Fibroblast of lung (primary cell): ENCODE data around the gene CRTAC1. TPM values are rescaled to one million over a fixed set of nuclear protein-coding genes. Genes with fewer than 3 reads are reported as not detected.

Source experiments
- DNase-seq, 2 donors: peaks; one replicate each; pipeline versions ENCODE4 v3.0.0 to v3.0.0-alpha.2; 2010; ENCODE audit warnings: low read depth in 2 of 2
- H2AFZ ChIP-seq: 2 replicates; pipeline ENCODE4 v1.5.1; 2012; ENCODE audit warnings: low read length, control low read depth, inconsistent platforms
- H3K27ac ChIP-seq: 2 replicates; pipeline ENCODE4 v1.5.1; 2011; ENCODE audit warnings: low read length, control low read depth; ENCODE audit not compliant: insufficient read depth
- H3K27me3 ChIP-seq: 2 replicates; pipeline ENCODE4 v1.5.1; 2011; ENCODE audit warnings: mild to moderate bottlenecking, low read length; ENCODE audit not compliant: control insufficient read depth, insufficient read depth
- H3K36me3 ChIP-seq: 2 replicates; pipeline ENCODE4 v1.5.1; 2011; ENCODE audit warnings: low read length; ENCODE audit not compliant: control insufficient read depth, insufficient read depth
- H3K4me1 ChIP-seq: 2 replicates; pipeline ENCODE4 v1.5.1; 2011; ENCODE audit warnings: low read length; ENCODE audit not compliant: control insufficient read depth, insufficient read depth; ENCODE audit errors: extremely low read depth
- H3K4me2 ChIP-seq: 2 replicates; pipeline ENCODE4 v1.5.1; 2011; ENCODE audit warnings: low read length, control low read depth; ENCODE audit not compliant: insufficient read depth; ENCODE audit errors: extremely low read depth
- H3K4me3 ChIP-seq, 4 experiments: fragments of 200-600 bp in 1 of 4; sonication (generic) in 1 of 4; replicated peaks in 1 of 4; 2 replicates each; pipeline ENCODE4 v1.5.1; 2011 to 2016; ENCODE audit warnings: low read length in 4 of 4, low read depth in 3 of 4, mild to moderate bottlenecking in 3 of 4, control low read depth in 2 of 4, inconsistent platforms in 1 of 4, mixed read lengths in 1 of 4; ENCODE audit not compliant: insufficient read depth in 1 of 4; ENCODE audit errors: control extremely low read depth in 1 of 4
- H3K79me2 ChIP-seq: 2 replicates; pipeline ENCODE4 v1.5.1; 2012; ENCODE audit warnings: mild to moderate bottlenecking, low read length, inconsistent platforms; ENCODE audit not compliant: control insufficient read depth, insufficient read depth
- H3K9ac ChIP-seq: 2 replicates; pipeline ENCODE4 v1.5.1; 2011; ENCODE audit warnings: mild to moderate bottlenecking, low read length, control low read depth; ENCODE audit not compliant: insufficient read depth
- H3K9me3 ChIP-seq: 2 replicates; pipeline ENCODE4 v1.5.1; 2012; ENCODE audit warnings: low read depth, low read length; ENCODE audit not compliant: control insufficient read depth, insufficient read depth
- H4K20me1 ChIP-seq: 2 replicates; pipeline ENCODE4 v1.5.1; 2011; ENCODE audit warnings: low read length; ENCODE audit not compliant: control insufficient read depth, insufficient read depth; ENCODE audit errors: extremely low read depth
- CTCF ChIP-seq, 2 donors: IDR thresholded peaks in 1 of 2; conservative IDR thresholded peaks in 1 of 2; 1 replicate in 1 of 2; 2 replicates in 1 of 2; pipeline ENCODE4 v1.5.1; 2011 to 2012; ENCODE audit warnings: low read length in 2 of 2, control low read depth in 1 of 2, inconsistent platforms in 1 of 2, low read depth in 1 of 2, mild to moderate bottlenecking in 1 of 2
- EZH2 ChIP-seq: IDR thresholded peaks from 2 replicates; pipeline ENCODE4 v1.5.1; 2012; ENCODE audit warnings: low read length, control low read depth, mild to moderate bottlenecking; ENCODE audit errors: missing control alignments
- polyA plus RNA-seq, 2 donors: library from polyadenylated mRNA; depleted of rRNA in 1 of 2; stranded (reverse) in 1 of 2; unstranded in 1 of 2; fragments of >200 nt; gene quantifications; 2 replicates each; pipeline ENCODE4 v1.2.1, GENCODE V29; 2011 to 2012; ENCODE audit warnings: missing spikeins in 1 of 2
- total RNA-seq: library from RNA; depleted of rRNA; stranded (reverse); fragments of >200 nt; gene quantifications from 2 replicates; pipeline ENCODE4 v1.2.1, GENCODE V29; 2014

Gene CRTAC1
- total and polyA plus RNA-seq, 2 donors (not counting 1 experiment from before 2014, with no cell fraction given): not detected

DNA sequence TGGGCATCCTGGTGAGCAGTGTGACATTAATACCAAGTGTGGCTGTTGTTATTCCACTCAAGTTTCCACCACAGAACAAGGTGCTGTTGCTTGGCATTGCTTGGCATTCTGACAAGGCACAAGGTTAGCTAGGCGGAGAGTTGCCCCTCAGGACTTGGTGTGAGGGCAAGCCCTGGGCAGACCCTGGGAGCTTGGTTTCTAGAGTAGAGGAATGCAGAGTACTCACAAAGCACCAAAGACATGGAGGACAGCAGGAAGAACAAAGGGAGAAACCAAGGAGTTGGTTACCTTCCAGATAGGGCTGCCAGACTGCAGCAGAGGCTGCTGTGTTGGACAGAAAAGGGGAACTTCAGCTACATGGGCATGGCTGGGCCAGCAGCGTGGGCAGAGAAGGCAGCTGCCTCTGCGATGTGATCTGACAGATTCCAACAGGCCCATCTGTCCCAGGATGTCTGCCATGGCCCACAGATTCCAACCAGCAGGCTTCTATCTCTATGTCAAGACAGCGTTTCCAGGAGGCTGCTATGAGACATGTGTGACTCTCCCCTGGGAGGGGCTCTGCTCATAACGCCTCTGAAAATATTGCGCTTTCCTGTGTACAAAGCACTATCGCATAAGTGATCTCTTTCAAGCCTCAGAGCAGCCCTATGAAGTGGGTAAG, 178.9 kb downstream of the CRTAC1 start:
- Histone ChIP-seq H4K20me1 (no peaks in the 10 kb centered on the region), H3K27ac (no peak overlapping the region), H3K36me3 (no peaks in the 10 kb centered on the region), H3K4me1 (no peaks in the 10 kb centered on the region), H3K4me3 (no peak overlapping the region), H3K27me3 (peaks cover 19% of the 10 kb centered on the region), H3K79me2 (no peaks in the 10 kb centered on the region), H3K9ac (no peak overlapping the region), H3K9me3 (no peaks in the 10 kb centered on the region), H2AFZ (no peak overlapping the region), H3K4me2 (no peak overlapping the region)
- TF ChIP-seq CTCF (conservative IDR thresholded peaks at IDR 0.05 in 1 of 2, IDR thresholded peaks at IDR 0.05 in 1 of 2; ENCODE audit: low read depth in 1 of 2, low read length in 2 of 2) (no peak), EZH2 (no peak)
- DNase-seq: no peak

GRCh38 chr10:97850446-97850845, 180.0 kb downstream of the CRTAC1 start:
- H3K9me3 ChIP-seq: no peaks in the 10 kb centered on the region
- H3K4me1 ChIP-seq: no peaks in the 10 kb centered on the region
- DNase-seq: no peak
- no peak overlapping the region for H3K4me2 ChIP-seq
- no peak overlapping the region for H2AFZ ChIP-seq
- H3K4me3 ChIP-seq: no peak overlapping the region
- H3K79me2 ChIP-seq: no peaks in the 10 kb centered on the region
- H3K36me3 ChIP-seq: no peaks in the 10 kb centered on the region
- H3K9ac ChIP-seq: no peak overlapping the region
- H4K20me1 ChIP-seq: no peaks in the 10 kb centered on the region
- peak; percentile 79 for TF ChIP-seq EZH2
- TF ChIP-seq CTCF (conservative IDR thresholded peaks at IDR 0.05 in 1 of 2, IDR thresholded peaks at IDR 0.05 in 1 of 2; ENCODE audit: low read depth in 1 of 2, low read length in 2 of 2): no peak
- no peak overlapping the region for H3K27ac ChIP-seq
- peaks cover 19% of the 10 kb centered on the region for H3K27me3 ChIP-seq

DNA sequence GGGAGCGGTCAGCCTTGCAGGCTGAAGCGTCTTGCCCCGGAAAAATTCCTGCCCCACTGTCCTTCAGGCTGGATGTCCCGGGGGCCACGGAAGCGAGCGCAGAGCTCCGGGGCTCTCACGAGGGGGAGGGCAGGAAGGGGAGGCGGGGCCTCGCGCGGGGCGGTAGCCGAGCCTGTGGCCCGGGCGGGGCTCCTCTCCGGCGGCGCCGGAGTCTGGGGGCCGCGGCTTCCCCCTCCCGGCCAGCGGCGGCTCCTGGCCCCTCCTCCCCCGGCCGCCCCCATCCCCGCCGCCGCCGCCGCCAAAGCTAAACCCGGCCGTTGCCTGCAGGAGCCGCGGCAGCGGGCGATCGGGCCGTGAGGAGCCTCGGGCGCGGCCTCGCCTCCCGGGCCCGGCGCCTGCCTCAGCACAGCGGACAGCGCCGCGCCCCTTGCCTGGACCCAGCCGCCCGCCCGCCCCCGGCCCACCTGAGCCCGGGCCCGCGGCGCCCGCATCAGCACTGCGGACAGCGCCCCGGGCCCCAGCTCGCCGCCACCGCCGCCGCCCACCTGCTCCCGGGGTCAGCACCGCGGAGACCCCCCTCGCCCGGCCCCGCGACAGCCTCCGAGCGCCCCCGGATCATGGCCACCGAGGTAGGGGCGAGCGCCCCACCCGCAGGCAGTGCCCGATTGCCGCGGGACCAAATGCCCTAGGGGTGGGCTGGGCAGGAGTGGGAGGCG, 180.6 kb downstream of the CRTAC1 start, which contains the start of gene GOLGA7B:
Gene GOLGA7B (plus strand): TSS at position 157 of the 716 bp plus-strand sequence. CDS start 461 bp downstream, at position 618.
- Histone ChIP-seq H3K27me3 (peaks cover 19% of the 10 kb centered on the region), H3K36me3 (no peaks in the 10 kb centered on the region), H2AFZ (no peak within 1 kb of the TSS), H3K9ac (no peak within 1 kb of the TSS), H3K4me1 (no peaks in the 10 kb centered on the region), H3K9me3 (no peaks in the 10 kb centered on the region), H3K27ac (no peak within 1 kb of the TSS), H4K20me1 (no peaks in the 10 kb centered on the region), H3K4me2 (no peak within 1 kb of the TSS), H3K4me3 (peak within 1 kb of the TSS in 1 of 4 experiments; percentile 35), H3K79me2 (no peaks in the 10 kb centered on the region)
- no peak for TF ChIP-seq EZH2
- no peak for TF ChIP-seq CTCF (conservative IDR thresholded peaks at IDR 0.05 in 1 of 2, IDR thresholded peaks at IDR 0.05 in 1 of 2; ENCODE audit: low read depth in 1 of 2, low read length in 2 of 2)
- peak in 1 of 2 donors; percentile 35 for DNase-seq
